ENCODE measurements around the gene CLIC2.
"Not testable (repeated sequence)": the region's sequence is repeated elsewhere in the genome, so short reads cannot be mapped to it uniquely, and the experiment has no call there.

CLIC2 gene

DNA sequence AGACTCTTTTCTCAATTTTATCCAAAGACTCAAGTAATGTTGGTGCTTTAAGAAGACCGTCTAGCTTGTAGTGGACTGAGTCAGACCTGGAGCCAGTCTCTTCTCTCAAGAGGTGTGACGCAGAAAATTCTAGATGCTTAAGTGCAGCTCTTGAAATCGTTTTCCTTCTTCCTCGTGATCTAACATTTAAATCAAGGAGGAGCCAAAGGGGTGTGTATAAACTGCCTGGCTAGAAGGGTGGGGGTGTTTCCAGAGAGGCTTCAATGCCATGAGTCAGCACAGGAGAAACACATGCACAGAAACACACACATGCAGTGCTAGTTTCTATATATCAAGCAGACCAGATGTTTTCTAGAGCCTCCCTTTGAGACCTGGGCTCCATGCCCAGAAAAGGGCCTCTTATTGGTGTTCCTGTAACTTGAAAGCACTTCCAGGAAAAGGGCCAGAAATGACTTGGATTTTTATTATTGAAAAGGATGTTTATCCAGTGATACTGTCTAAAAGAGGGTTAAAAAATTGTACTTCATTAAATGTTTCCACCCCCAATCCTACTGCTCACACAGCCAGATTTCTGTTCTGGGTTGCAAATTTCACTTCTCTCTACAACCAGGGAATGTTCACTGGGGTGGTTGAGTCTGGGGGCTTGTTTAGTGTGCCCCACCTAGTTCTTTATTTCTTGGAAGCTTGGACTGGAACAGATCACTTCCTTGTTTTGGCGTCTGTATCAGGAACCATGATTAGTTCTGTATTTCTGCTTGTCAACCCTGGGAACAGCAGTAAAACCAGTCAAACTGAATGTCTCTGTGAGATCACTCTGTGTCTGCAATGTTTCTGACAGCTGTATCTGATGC is at the start of gene CLIC2:
CLIC2 (minus strand) TSS at position 129 of the 851 bp plus-strand sequence. CDS start 187 bp downstream, outside the sequence.
- in situ Hi-C loops (cut with HindIII; ENCODE audit: low sequenced_read_pairs), result no loop called here

DNA sequence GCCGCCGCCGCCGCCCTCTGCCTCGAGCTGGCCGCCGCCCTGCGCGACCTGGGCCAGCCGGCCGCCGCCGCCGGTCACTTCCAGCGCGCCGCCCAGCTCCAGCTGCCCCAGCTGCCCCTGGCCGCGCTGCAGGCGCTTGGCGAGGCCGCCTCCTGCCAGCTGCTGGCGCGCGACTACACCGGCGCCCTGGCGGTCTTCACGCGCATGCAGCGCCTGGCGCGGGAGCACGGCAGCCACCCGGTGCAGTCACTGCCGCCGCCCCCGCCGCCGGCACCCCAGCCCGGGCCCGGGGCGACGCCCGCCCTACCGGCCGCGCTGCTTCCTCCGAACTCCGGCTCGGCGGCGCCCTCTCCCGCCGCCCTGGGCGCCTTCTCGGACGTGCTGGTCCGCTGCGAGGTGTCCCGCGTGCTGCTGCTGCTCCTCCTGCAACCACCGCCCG is 48.1 kb upstream of the CLIC2 start:
- in situ Hi-C loops (cut with HindIII; ENCODE audit: low sequenced_read_pairs), result not testable (repeated sequence)

DNA sequence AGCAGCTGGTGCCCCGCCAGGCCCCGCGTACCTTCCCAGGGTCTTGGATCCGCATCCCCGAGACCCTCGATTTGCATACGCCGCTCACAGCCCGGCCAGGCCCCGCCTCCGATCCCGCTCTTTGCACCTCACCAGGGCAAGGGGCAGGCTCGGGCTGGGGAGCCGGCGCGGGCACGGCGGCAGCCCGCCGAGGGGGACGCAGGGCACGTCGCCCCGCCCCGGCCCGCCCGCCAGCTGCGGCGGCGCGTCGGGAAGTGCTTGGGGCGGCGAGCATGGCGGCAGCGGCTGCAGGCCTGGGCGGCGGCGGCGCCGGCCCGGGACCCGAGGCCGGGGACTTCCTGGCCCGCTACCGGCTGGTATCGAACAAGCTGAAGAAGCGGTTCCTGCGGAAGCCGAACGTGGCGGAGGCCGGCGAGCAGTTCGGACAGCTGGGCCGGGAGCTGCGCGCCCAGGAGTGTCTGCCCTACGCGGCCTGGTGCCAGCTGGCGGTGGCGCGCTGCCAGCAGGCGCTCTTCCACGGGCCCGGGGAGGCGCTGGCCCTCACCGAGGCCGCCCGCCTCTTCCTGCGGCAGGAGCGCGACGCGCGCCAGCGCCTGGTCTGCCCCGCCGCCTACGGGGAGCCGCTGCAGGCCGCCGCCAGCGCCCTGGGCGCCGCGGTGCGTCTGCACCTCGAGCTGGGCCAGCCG is 47.6 kb upstream of the CLIC2 start, which contains the start of gene F8A2:
F8A2 (plus strand) TSS at position 253 of the 686 bp plus-strand sequence; CDS start at position 273, 20 bp downstream.
- in situ Hi-C loops (cut with HindIII; ENCODE audit: low sequenced_read_pairs), result not testable (repeated sequence)

DNA sequence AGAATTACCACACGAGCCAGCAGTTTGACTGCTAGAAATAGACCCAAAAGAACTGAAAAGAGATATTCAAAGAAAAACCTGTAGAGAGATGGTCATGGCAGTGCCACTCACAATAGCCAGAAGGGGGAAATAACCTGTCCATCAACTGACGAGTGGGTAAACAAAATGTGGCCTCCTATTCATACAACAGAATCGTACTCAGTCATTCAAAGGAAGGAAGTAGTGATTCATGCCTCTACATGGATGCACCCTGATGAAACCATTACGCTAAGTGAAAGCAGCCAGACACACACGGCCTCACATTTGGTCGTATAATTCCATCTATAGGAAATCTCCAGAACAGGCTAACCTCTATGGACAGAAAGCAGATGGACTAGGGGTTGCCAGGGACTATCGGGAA is 45.4 kb upstream of the CLIC2 start:
- in situ Hi-C loops (cut with HindIII; ENCODE audit: low sequenced_read_pairs), result not testable (repeated sequence)

DNA sequence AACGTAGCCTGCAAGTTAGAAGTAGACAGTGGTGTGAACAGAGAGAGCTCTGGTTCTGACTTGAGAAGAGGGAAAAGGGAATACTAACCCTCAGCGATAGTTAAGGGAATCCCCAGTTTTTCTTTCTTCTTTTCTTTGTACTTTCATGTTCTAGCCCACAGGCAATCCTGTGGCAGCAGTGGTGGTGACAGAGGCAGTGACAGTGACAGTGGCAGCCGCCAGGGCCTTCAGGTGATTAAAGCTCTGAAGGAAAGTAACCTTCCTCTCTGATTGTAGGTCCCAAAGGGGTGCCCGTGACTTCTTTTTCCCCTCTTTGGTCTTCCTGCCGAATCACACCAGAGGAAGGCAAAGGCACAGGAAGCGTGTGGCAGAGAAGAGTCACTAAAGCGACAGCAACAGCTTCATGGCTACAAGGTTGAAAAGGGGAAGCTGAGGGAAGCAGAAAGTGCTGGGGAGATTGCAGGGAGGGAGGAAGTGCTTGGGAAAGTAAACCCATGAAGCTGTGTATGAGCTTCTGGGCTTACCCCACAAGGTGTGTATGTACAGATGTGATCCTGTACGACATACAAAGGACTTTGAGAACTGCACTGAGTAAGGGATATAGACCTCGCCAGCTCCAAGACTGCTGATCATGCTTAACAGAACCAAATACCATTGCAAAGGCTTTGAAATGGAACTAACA is 39.5 kb upstream of the CLIC2 start:
- in situ Hi-C loops (cut with HindIII; ENCODE audit: low sequenced_read_pairs), result not testable (repeated sequence)

DNA sequence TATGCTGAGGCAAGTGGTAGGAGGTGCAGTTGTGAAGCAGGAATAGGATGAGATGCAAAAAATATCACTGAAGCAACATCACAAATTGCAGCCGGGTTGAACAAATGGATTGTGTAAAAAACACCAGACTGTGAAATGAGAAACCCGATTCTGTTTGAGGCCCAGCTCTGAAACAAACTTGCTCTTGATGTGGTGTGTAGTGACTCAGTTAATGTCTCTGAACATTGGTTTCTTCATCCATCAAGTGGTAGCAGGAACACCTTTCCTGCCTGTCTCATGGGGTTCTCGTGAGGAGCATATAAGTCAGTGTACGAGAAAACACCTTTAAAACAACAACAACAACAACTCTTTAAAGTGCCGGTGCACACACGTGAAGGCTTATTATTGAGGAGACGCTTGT is 29.3 kb upstream of the CLIC2 start:
- in situ Hi-C loops (cut with HindIII; ENCODE audit: low sequenced_read_pairs), result not testable (repeated sequence)

DNA sequence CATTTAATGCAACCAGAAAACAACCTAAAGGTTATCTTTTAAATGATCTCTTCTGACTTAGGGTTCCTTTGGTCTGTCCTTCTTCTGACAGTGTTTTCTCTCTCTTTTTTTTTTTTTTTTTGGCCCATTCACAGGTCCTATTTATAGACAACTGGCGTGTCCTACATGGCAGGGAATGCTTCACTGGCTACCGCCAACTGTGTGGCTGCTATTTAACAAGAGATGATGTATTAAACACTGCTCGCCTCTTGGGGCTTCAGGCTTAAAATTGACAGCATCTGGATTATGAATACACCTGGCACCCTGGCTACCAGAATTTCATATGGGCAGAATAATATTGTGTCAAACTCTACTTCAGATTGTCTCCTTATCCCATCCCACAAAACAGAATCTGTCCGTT is 15.0 kb upstream of the CLIC2 start:
- in situ Hi-C loops (cut with HindIII; ENCODE audit: low sequenced_read_pairs), result not testable (repeated sequence)

DNA sequence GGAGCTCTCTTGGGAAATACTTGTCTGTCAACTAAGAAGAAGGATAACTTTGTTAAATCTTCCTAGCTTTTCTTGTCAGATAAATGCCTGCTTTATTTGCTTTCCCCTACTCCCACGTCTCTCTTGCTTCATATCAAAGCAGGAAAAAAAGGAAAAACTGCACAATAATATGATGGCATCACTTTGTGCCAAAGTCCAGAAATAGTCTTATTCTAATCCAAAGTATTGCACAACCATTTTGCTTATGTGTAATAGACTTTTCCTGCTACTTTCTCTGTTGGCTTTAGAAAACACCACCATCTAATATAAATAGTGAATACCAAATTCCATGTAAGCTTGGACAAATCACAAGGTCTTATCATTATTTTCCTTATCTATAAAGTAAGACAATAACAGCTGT is 11.3 kb upstream of the CLIC2 start:
- in situ Hi-C loops (cut with HindIII; ENCODE audit: low sequenced_read_pairs), result not testable (repeated sequence)

DNA sequence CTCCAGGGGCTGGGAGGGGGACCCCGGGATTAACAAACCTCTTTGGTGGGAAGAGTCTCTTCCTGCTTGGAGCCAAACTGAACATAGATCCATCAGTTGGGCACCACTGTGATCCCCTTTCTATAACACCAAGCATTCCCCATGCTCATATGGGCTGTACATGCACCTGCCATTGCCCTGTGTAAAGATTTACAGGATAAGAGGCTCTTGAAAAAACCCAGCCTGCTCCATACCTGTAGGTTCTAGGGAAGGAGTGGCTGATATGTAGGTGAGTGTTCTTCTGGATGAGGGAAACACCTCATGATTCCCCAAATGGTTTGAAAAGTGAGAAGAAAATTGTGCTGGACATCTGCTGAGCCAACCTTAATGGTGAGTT is 911 bp upstream of the CLIC2 start:
- in situ Hi-C loops (cut with HindIII; ENCODE audit: low sequenced_read_pairs), result not testable (repeated sequence)

DNA sequence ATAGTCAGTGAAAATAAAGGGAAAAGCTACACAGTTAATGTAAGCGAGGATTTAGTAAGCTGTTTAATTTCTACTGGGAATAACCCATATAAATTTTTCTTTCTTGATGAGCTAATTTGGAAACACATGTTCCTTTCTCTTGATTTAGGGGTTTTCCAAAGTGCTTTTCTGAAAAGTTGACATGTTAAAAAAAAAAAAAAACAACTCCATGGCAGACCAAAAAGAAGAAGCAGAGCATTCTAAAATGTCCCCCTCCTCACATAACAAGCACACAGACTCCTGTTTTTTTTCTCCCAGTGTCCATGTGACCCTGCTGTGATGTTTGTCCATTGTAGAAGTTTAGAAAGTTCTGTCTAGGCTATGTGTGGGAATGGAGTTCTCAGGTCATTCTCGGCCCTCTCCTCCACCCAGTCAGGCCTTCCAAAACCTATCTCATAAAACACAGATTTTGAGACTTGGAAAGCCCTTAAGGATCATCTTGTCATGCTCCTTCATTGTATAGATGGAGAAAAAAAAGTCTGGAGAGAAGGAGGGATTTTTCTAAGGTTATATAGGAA is 792 bp downstream of the CLIC2 start:
- in situ Hi-C loops (cut with HindIII; ENCODE audit: low sequenced_read_pairs), result no loop called here

DNA sequence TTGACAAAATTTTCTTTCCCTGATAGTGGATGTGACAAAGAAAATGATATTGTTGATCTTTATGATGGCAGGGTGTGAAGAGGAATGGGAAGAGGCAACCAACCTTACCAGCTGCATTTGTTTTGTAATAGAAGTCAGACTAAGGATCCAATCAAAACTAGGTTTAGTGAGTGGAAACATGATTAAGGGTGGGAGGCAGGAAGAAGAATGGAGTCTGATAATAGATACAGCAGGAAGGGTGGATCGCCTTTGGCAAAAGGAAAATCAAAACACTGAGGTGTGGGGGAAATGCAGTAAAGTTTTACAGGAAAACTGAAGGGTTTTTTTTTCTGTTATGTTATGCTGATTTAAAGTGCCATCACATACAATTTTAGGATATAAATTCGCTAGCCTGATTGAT is 3.4 kb downstream of the CLIC2 start:
- in situ Hi-C loops (cut with HindIII; ENCODE audit: low sequenced_read_pairs), result no loop called here

DNA sequence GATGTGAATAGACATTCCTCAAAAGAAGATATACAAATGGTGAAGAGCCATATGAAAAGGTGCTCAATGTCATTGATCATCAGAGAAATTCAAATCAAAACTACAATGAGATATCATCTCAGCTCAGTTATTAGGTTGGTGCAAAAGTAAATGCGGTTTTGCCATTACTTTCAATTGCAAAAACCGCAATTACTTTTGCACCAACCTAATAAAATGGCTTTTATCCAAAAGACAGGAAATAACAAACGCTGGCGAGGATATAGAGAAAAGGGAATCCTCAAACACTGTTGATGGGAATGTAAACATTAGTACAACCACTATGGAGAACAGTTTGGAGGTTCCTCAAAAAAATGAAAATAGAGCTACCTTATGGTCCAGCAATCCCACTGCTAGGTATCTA is 5.1 kb downstream of the CLIC2 start:
- in situ Hi-C loops (cut with HindIII; ENCODE audit: low sequenced_read_pairs), result no loop called here

DNA sequence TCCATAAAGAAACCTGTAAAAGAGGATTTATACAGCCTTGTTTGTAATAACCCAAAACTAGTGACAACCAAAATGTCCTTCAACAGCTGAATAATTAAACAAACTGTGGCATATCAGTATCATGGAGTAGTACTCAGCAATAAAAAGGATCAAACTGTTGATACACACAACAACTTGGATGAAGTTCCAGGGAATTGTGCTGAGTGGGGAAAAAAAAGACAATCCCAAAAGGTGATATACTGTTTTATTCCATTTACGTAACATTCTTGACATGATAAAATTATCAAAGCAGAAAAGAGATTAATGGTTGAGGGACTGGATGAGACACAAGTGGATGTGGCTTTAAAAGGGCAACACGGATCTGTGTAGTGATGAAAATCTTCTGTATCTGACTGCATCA is 7.8 kb downstream of the CLIC2 start:
- in situ Hi-C loops (cut with HindIII; ENCODE audit: low sequenced_read_pairs), result no loop called here

DNA sequence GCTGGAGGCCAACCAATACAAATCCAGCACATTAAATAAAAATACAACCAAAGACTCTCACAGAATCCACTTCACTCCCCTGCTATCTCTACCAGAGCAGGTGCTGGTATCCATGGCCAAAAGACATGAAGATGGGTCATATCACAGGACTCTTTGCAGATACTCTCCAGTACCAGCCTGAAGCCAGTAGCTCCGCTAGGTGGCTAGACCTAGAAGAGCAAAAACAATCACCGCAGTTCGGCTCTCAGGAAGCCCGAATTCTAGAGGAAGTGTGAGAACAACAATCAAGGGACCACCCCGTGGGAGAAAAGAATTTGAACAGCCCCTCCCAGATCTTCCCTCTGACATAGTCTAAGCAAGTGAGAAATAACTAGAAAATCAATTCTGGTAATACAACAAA is 20.2 kb downstream of the CLIC2 start:
- in situ Hi-C loops (cut with HindIII; ENCODE audit: low sequenced_read_pairs), result no loop called here

DNA sequence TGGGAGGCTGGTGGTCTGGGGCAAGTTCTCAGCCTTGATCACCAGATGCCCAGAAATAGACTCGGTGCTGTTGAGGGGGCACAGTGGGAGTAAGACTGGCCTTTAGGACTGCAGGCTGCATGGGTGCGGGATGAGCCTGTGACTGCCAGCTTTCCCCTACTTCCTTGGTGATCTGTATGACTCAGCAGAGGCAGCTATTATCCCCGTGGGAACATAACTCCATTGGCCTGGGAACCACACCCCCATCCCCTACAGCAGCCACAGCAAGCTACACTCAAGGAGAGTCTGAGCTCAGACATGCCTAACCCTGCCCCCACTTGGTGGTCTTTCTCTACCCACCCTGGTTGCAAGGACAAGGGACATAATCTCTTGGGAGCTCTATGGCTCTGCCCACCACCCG is 20.6 kb downstream of the CLIC2 start:
- in situ Hi-C loops (cut with HindIII; ENCODE audit: low sequenced_read_pairs), result no loop called here

DNA sequence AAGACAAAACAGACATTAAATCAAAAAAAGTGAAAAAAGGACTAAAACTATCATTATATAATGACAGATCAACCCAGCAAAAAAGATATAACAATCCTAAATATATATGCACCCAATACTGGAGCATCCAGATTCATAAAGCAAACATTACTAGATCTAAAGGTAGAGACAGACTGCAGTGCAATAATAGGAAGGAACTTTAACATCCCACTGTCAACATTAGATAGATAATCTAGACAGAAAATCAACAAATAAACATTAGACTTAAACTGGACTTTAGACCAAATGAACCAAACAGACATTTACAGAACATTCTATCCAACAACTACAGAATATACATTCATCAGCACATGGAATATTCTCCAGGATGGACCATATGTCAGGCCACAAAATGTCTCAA is 40.6 kb downstream of the CLIC2 start:
- in situ Hi-C loops (cut with HindIII; ENCODE audit: low sequenced_read_pairs), result no loop called here

DNA sequence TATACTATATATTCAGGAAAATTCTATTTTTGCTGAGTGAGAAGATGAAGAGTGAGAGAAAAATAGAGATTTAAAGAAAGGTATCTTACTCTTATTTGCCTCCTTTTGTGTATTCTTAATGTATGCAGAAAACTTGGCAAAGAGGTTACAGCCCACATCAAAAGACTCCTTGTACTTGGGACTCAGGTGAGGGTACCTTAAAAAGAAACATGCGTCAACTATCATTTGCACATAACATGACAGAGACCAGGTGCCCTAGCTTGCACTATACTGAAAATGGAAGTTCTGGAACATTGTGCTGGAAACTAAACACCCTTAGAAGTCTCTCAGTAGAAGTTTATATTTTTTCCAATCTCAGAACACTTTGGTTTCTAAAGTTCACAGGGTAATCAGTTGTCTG is 54.5 kb downstream of the CLIC2 start:
- in situ Hi-C loops (cut with HindIII; ENCODE audit: low sequenced_read_pairs), result no loop called here

DNA sequence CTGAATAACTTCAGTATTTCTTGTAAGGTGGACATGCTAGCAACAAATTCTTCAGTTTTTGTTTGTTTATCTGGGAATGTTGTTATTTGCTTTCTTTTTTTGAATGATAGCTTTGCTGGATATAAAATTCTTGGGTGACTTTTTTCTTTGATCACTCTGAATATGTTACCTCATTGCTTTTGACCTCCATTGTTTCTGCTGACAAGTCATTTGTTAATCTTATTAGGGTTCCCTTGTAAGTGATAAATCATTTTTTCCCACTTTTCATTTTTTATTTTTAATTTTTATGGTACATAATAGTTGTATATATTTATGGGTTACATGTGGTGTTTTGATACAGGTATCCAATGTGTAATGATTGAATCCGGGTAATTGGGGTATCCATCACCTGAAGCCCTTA is 63.4 kb downstream of the CLIC2 start:
- in situ Hi-C loops (cut with HindIII; ENCODE audit: low sequenced_read_pairs), result no loop called here

DNA sequence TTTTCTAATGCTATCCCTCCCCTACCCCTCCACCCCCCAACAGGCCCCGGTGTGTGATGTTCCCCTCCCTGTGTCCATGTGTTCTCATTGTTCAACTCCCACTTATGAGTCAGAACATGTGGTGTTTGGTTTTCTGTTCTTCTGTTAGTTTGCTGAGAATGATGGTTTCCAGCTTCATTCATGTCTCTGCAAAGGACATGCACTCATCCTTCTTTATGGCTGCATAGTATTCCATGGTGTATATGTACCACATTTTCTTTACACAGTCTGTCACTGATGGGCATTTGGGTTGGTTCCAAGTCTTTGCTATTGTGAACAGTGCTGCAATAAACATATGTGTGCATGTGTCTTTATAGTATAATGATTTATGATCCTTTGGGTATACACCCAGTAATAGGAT is 66.4 kb downstream of the CLIC2 start:
- in situ Hi-C loops (cut with HindIII; ENCODE audit: low sequenced_read_pairs), result not testable (repeated sequence)

DNA sequence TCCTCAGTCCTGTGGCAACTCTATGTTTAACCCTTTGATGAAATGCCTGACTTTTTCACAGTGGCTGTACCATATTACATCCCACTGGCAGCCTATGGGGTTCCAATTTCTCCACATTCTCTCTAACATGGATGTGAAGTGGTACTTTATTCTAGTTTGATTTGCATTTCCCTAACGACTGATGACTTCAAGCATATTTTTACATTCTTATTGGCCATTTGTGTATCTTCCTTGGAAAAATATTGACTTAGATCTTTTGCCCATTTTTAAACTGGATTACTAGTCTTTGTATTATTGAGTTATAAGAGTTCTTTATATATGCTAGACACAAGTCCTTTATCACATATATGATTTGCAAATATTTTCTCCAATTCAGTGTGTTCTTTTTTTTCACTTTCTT is 68.0 kb downstream of the CLIC2 start:
- in situ Hi-C loops (cut with HindIII; ENCODE audit: low sequenced_read_pairs), result no loop called here

Measured in DLD1 (cell line).